Measurements from ENCODE around the gene C17orf75. TPM values are rescaled to one million over a fixed set of nuclear protein-coding genes. Genes with fewer than 3 reads are reported as not detected.
"Not testable (repeated sequence)": the region's sequence is repeated elsewhere in the genome, so short reads cannot be mapped to it uniquely, and the experiment has no call there.

The C17orf75 gene
- total RNA-seq, 1 donor from 2014 or later: 39.1 TPM

- no peaks in the 10 kb centered on the region for H3K9me3 Mint-ChIP-seq (ENCODE audit: low read depth)
- H3K4me1 Mint-ChIP-seq (ENCODE audit: low read depth): peaks cover 13% of the 10 kb centered on the region
- H3K27me3 Mint-ChIP-seq: no peaks in the 10 kb centered on the region
- H3K27ac Mint-ChIP-seq: no peak overlapping the region
- TF ChIP-seq CTCF (IDR thresholded peaks at IDR 0.05; ENCODE audit: unreplicated experiment): no peak
- DNase-seq (ENCODE audit: low spot score, unreplicated experiment): no peak
- no peak overlapping the region for H3K4me3 Mint-ChIP-seq (ENCODE audit: low read depth)
- peaks cover 32% of the 10 kb centered on the region for H3K36me3 Mint-ChIP-seq (ENCODE audit: insufficient read depth)
Observed at GRCh38 chr17:32357615-32358014, 15.6 kb upstream of the C17orf75 start.

DNA sequence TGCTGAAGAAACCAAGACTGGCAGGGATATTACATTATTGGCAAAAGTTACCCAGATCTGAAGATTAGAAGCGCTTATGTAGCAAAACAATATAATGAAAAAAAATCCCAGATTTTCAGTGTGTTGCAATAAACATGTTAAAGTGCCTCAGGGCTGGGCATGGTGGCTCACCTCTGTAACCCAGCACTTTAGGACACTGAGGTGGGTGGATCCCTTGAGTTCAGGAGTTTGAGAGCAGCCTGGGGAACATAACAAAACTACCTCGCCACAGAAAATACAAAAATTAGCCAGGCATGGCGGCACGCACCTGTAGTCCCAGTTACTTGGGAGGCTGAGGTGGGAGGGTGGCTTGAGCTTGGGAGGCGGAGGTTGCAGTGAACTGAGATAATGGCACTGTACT is 14.8 kb upstream of the C17orf75 start:
- Mint-ChIP-seq H3K27ac (no peak overlapping the region), H3K9me3 (ENCODE audit: low read depth) (no peaks in the 10 kb centered on the region), H3K36me3 (ENCODE audit: insufficient read depth) (peaks cover 29% of the 10 kb centered on the region), H3K4me1 (ENCODE audit: low read depth) (peaks cover 20% of the 10 kb centered on the region), H3K4me3 (ENCODE audit: low read depth) (no peak overlapping the region), H3K27me3 (no peaks in the 10 kb centered on the region)
- DNase-seq (ENCODE audit: low spot score, unreplicated experiment): no peak
- TF ChIP-seq CTCF (IDR thresholded peaks at IDR 0.05; ENCODE audit: unreplicated experiment): no peak

DNA sequence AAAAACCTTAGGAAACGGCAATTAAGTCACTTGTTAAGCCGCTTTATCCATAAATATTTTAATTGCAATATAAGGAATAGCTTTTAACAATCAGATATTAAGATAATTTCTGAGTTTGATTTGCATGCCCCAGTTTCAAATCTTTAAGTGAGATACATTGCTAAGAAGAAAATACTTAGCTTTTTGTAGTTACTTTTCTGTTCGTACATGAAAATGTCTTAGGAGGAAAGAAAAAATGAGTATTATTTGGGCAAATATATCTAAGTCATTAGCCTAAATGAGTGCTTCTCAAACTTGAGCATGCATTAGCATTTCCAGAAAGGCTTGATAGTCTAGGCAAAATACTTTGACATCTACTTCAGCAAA is 14.4 kb upstream of the C17orf75 start:
- H3K27ac Mint-ChIP-seq: no peak overlapping the region
- no peak overlapping the region for H3K4me3 Mint-ChIP-seq (ENCODE audit: low read depth)
- DNase-seq (ENCODE audit: low spot score, unreplicated experiment): no peak
- H3K4me1 Mint-ChIP-seq (ENCODE audit: low read depth): peaks cover 22% of the 10 kb centered on the region
- peaks cover 29% of the 10 kb centered on the region for H3K36me3 Mint-ChIP-seq (ENCODE audit: insufficient read depth)
- H3K27me3 Mint-ChIP-seq: no peaks in the 10 kb centered on the region
- no peak for TF ChIP-seq CTCF (IDR thresholded peaks at IDR 0.05; ENCODE audit: unreplicated experiment)
- no peaks in the 10 kb centered on the region for H3K9me3 Mint-ChIP-seq (ENCODE audit: low read depth)

DNA sequence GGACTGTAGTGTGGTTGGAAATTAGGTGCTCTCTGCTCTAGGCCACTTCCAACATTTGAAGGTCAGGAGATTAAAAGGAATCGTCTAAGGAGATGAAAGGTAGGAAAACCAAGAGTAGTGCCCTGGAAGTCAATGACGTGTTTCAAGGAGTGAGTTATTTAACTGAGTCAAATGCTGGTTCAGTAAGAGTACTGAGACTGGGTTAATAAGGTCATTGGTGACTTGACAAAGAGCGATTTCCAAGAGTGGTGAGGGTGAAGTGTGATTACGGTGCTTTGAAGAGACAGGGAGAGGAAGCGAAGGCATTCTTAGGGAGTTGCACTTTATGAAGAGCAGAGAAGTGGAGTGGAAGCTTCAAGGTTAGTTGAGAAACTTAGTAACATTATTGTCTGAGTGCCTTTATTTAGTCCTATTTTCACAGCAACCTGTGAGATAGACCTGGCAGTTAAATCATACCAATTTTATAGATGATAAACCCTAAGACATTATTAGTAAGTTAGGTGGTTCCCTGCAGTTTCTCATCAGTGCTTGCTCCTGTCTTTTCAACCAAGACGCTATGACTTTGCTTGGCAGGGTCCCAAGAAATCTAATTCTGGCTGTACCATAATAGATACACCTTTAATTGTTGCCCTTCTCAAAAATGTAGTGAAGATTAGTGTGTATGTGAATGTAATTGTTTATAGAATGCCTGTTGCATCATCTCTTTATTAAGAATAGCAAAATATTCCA is 13.8 kb upstream of the C17orf75 start:
- Mint-ChIP-seq H3K36me3 (ENCODE audit: insufficient read depth) (peaks cover 28% of the 10 kb centered on the region), H3K27me3 (no peaks in the 10 kb centered on the region), H3K27ac (peak overlapping the region; percentile 23), H3K4me3 (ENCODE audit: low read depth) (no peak overlapping the region), H3K9me3 (ENCODE audit: low read depth) (no peaks in the 10 kb centered on the region), H3K4me1 (ENCODE audit: low read depth) (peaks cover 24% of the 10 kb centered on the region)
- DNase-seq (ENCODE audit: low spot score, unreplicated experiment): no peak
- TF ChIP-seq CTCF (IDR thresholded peaks at IDR 0.05; ENCODE audit: unreplicated experiment): no peak

DNA sequence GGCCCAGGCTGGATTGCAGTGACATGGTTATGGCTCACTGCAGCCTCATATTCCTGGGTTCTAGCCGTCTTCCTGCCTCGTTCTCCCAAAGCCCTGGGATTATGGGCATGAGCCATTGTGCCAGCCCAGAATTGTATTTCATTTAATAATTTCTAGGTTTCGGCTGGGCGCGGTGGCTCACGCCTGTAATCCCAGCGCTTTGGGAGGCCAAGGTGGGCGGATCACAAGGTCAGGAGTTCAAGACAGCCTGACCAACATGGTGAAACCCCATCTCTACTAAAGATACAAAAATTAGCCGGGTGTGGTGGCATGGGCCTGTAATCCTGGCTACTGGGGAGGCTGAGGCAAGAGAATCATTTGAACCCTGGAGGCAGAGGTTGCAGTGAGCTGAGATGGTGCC is 10.8 kb upstream of the C17orf75 start:
- H3K9me3 Mint-ChIP-seq (ENCODE audit: low read depth); H3K27me3 Mint-ChIP-seq; DNase-seq (ENCODE audit: low spot score, unreplicated experiment): not testable (repeated sequence)
- peak overlapping the region; percentile 74 for H3K27ac Mint-ChIP-seq
- peaks cover 22% of the 10 kb centered on the region for H3K36me3 Mint-ChIP-seq (ENCODE audit: insufficient read depth)
- H3K4me3 Mint-ChIP-seq (ENCODE audit: low read depth): peak overlapping the region; percentile 99
- H3K4me1 Mint-ChIP-seq (ENCODE audit: low read depth): peaks cover 28% of the 10 kb centered on the region

Measured in progenitor cell of endocrine pancreas (in vitro differentiated cells).